Globus pallidus (tissue), 1 donor: ENCODE measurements around the gene PUDP.
"Not testable (repeated sequence)": the region's sequence is repeated elsewhere in the genome, so short reads cannot be mapped to it uniquely, and the experiment has no call there.

Source experiments
- DNase-seq: peaks from one replicate; pipeline ENCODE4 v3.0.0-alpha.2; 2015; ENCODE audit warnings: low spot score

The PUDP gene

GRCh38 chrX:7072856-7073255 lies 75.1 kb downstream of the PUDP start:
- DNase-seq = no peak

DNA sequence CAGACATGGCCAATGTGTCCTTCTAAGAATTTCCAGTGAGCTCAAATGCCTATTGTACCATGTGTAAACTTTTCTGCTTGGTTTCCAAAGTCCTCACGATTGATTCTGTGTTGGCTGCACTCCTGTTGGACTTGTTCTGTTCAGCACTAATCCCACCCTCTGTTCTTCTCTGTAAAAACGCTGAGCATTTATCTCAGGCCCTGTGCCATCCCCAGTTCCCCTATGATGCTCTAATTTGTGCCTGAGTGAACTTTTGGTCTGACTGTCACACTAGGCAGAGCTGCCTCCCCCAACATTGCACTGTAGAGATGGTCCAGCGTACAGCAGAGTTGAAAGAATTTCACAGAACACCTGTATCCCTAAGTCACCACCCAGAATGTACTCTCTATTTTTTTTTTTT lies 76.6 kb downstream of the PUDP start:
- no peak for DNase-seq

DNA sequence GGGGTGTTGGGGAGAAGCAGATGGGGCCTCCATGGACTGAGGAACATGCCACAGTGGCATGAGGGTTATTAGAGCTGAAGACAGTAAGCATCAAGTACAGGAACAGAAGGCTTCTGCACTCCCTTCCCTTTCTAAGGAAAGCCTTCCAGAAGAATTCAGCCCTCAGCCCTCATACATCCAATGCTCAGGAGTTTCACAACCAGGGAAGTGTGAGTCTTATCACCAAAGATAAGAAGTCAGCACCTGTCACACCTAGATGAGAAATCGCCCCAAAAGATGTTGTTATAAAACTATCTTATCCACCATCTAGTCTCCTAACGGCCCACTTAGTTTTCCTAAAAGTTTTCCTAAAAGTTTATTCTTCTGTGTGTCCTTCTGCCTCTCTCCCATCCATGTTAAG lies 78.4 kb downstream of the PUDP start:
- DNase-seq = no peak

GRCh38 chrX:7068939-7069367 lies 79.0 kb downstream of the PUDP start:
- DNase-seq = no peak

DNA sequence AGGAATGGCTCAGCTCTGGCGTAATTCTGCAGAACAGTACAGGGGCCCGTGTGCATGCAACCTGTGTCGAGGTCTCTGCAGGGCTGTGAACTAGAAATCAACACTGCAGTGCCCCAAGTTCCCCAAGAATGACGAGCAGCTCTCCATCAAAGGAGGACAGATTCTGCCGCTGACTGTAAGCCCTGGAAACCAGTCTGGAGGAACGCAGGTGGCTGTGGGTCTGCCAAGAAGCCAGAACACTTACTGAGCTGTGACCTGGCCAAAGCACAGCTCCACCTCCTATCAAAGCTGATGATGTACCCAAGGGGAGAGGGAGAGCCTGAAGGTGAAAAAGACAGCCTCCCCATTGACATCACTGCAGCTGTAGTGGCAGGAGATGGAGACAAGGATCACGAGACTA lies 80.7 kb downstream of the PUDP start:
- DNase-seq = no peak

GRCh38 chrX:7065473-7065872 lies 82.5 kb downstream of the PUDP start:
- no peak for DNase-seq

GRCh38 chrX:7062903-7063302 lies 85.0 kb downstream of the PUDP start:
- DNase-seq = no peak

DNA sequence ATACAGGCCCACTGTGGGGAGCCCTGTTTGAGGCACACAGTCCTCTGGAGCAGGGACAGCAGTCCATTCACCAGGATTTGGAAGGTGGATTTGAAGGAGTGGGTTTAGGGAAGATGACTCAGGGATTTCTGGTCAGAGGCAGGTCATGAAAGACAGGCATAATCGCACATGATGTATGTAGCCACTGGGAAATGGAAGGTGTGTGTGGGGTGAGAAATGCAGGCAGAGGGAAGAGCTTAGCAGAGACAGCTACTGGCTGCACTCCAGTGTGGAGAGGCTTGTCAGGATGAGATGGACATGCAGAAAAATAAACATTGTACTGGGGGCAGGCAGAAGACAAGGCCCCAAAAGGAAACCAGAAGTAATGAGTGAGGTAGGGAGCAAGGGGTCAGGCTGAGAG lies 85.7 kb downstream of the PUDP start:
- no peak for DNase-seq

GRCh38 chrX:7061429-7061828 lies 86.5 kb downstream of the PUDP start:
- DNase-seq = no peak

- no peak for DNase-seq
Observed at GRCh38 chrX:7060444-7060843, 87.5 kb downstream of the PUDP start.

DNA sequence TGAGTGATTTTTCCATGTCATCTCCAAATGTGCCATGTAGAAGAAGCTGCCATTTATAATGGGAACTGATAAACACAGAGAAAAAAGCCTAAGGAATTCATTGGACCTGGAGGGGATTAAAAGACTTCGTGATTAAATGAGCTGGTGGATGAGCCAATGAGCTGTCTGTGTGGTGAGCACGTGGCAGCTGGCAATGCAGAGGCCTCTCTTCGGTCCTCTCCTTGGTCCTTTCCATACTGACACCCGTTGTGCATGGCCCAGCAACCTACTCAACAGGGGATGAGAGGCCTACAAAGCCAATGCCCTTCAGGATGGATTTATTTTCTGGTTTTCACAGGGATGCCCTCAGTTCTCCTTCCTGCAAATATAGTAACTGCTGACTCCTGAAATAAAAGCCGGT lies 88.1 kb downstream of the PUDP start:
- DNase-seq = no peak

DNA sequence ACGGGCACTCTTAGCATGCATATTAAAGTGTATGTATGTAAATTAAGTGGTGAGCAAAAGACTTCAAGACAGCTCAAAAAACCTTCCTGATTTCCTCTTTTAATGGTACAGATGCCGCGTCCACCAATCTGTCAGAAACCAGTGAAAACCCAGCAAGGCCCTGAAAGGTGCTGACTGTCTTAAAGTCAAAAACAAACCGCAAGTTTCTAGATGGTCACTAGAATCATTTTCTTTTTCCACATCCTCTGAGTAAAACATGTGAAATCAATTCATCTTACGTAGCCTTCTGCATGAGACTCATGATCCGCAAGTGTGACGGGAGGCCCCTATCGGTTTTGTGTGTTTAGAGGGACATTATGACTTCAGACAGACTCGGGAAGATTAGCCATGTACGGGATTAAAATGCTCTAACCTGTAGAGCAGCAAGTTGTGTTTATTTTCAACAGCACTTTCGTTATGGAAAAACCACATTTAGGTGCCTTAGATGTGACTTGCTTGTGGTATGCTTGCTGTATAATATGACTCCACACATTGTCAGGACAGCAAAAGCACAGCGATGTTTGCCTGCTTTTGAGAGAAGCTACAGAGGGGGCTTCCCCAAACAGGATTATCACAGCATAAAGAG lies 88.6 kb downstream of the PUDP start:
- DNase-seq = no peak

DNA sequence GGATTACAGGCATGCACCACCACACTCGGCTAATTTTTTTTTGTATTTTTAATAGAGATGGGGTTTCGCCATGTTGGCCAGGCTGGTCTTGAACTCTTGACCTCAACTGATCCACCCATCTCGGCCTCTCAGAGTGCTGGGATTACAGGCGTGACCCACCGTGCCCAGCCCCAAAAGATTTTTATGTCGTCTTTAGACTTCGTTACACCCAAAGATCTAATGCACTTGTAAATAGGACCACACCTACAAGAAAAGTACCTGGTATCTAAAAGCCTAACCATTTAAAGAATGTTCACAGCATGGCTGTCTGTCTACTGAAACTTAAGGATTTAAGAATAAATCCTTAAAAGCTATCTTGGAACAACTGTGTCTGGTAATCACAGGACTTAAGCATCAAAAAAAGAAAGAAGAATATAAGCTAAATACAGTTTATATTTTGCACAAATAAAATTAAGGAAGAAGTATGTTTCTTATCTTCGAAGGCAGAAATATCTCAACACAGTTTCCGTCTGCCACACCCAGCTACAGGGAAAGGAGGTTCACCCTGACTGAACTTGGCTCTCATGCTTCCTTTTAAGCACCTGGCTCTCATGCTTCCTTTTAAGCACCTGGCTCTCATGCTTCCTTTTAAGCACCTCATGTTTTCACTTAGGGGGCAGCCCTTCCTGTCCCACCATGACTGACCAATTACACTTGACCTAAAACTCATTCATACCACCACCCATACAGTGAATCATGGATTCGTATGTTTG lies 92.4 kb downstream of the PUDP start:
- DNase-seq = no peak

DNA sequence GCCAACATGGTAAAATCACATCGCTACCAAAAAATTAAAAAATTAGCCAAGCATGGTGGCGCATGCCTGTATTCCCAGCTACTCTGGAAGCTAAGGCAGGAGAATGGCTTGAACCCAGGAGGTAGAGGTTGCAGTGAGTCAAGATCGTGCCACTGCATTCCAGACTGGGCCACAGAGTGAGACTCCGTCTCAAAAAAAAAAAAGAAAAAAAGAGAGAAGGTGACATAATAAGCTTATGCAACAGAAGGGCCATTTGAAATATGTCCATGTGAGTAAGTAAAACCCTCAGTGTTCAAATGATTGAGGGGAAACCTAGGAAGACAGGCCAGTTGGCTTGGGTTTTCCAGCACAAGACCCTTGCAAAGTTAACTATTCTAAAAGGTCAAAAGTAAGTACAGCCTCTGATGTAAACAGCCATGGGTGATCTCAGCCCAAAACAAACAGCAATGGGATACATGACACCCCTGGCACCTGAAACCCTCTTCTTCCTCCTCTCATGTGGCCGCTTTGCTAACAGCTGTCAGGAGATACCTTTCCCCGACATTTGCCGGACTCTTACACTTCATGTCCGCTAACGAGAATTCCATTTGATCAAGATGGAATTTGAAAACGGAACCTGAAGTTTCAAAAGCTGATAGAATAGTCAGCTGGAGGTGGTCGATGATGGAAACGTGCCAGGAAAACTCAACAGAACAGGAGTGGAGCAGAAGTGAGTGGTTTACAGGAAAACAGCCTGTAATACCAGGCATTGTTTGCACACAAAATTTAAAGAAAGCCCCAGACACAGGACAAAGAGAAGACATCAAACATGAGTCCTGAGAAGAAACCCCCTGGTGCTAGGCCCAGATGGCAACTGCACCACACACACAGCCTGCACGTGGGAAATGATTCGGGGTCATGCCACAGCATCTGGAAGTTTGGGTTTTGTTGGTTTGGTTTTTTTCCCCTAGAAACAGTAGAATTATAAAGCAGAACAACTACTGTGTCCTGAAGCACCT lies 93.4 kb downstream of the PUDP start:
- DNase-seq = no peak

- DNase-seq = no peak
Observed at GRCh38 chrX:7052541-7052940, 95.4 kb downstream of the PUDP start.

GRCh38 chrX:7050271-7050670 lies 97.7 kb downstream of the PUDP start:
- no peak for DNase-seq

GRCh38 chrX:7047951-7048350 lies 100.0 kb downstream of the PUDP start:
- no peak for DNase-seq

- no peak for DNase-seq
Observed at GRCh38 chrX:7045238-7045955, 102.6 kb downstream of the PUDP start.

DNA sequence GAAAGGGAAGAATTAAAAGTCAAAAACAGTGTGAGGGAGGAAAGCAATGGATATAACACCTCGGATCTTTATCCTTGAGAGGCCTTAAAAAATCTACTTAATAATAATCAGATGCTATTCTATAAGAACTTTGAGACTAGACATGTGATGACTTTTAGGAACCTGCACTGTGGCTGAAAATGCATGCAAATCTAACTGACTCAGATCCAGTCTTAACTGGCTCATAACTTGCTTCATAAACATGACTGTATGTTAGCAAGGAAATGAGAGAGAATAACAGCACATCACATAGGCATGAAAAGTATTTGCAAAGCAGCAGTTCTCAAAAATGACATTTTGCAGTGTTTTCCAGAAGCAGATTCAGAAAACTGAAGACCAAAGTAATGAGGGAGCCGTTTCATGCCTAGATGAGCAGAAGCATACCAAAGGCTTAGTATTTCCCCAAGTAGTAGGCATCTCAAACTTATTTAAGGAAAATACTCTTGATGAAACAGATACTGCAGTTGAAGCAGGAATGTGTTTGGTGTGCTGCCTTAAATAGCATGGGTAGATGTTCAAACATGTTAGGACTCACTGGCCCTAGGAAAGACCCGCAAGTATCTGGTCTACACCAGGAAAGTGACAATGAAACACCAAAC lies 104.0 kb downstream of the PUDP start:
- not testable (repeated sequence) for DNase-seq

DNA sequence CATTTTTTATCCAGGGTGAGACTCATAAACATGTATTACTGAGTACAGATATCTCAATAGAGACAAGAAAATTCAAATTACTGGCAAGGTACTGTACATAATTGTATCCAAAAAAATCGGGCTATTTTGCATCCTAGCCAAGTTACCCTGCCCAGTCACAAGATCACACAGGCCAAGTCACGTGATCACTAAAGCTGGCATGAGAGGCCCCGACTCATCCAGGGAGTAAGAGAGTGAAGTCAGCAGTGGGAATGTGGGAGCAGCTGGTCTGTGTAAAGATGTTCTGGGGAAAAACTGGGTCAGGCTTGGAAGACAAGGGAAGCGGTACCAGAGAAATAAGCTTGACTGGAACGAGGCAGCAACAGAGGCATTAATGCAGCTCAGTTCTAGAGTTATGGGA lies 119.7 kb downstream of the PUDP start:
- DNase-seq = no peak

DNA sequence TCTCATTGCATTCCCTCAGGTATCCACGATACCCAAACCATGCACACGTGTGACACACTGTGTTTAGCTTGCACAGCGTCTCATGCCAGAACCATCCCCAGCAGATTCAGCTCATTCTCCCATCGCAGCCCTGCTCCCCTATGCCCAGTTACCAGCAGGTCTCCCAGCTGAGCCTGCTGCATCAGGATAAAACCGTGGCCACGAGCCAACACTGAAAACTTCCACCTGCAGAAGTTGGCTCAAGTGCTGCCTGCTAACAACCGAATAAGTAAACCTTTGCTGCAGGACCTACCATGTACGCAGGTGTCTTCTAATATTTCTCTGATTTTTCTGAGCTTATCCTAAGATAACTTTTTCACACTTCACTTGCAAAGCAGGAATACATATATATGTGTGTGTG lies 120.9 kb downstream of the PUDP start:
- DNase-seq = no peak

GRCh38 chrX:7026365-7026764 lies 121.6 kb downstream of the PUDP start:
- not testable (repeated sequence) for DNase-seq
